AG04449 (cell line): ENCODE measurements around the gene RPL34.

Experiments used
- CTCF ChIA-PET: fragments of 350-600 bp; formaldehyde crosslinking; extraction: SDS; loops from one replicate; lab custom pipeline; 2021; ENCODE audit warnings: antibody characterized with exemption; lab: Yijun Ruan, JAX
- POLR2A ChIA-PET: fragments of 400-600, 350-600 bp; formaldehyde crosslinking; extraction: SDS; loops from one replicate; lab custom pipeline; 2020; ENCODE audit warnings: antibody characterized with exemption, inconsistent platforms; lab: Yijun Ruan, JAX
- DNase-seq: peaks from one replicate; pipeline ENCODE4 v3.0.0-alpha.2; 2010; ENCODE audit warnings: low read depth, low spot score
- H3K4me3 ChIP-seq: 2 replicates; pipeline ENCODE4 v1.5.1; 2011; ENCODE audit warnings: low read depth, mild to moderate bottlenecking, control low read depth, low read length
- CTCF ChIP-seq: IDR thresholded peaks from one replicate; pipeline ENCODE4 v1.5.1; 2011; ENCODE audit warnings: mild to moderate bottlenecking, moderate library complexity, low read length, control low read depth, inconsistent platforms; ENCODE audit not compliant: insufficient read depth; ENCODE audit errors: missing control alignments

Gene RPL34

GRCh38 chr4:108646706-108647105 lies 26.3 kb downstream of the RPL34 start:
- ChIA-PET POLR2A (no interaction called here), CTCF (interaction anchor here (1.3 to 1.4 kb wide), 2 partner anchors 9 to 11 kb away, joined by 3 read pairs; no protein-coding TSS in a partner anchor)
- no peak for DNase-seq
- no peak for TF ChIP-seq CTCF
- no peak overlapping the region for H3K4me3 ChIP-seq

- POLR2A ChIA-PET, result interaction anchor here (0.9 to 1.6 kb wide), 4 partner anchors 15 to 289 kb away, joined by 3 to 9 read pairs (median 4); partner anchors contain the start of gene RPL34
- DNase-seq, result no peak
- H3K4me3 ChIP-seq, result peak overlapping the region; percentile 38
- TF ChIP-seq CTCF, result no peak
- CTCF ChIA-PET, result interaction anchor here (1.0 to 2.5 kb wide), 7 partner anchors 9 to 756 kb away, joined by 3 to 24 read pairs (median 3); no protein-coding TSS in a partner anchor
These were observed 29.5 kb downstream of the RPL34 start for GRCh38 chr4:108649863-108650211.

- TF ChIP-seq CTCF, result peak; percentile 38
- peak within 1 kb of the TSS; percentile 85 for H3K4me3 ChIP-seq
- CTCF ChIA-PET, result interaction anchor here (1.0 to 2.5 kb wide), 8 partner anchors 9 to 755 kb away, joined by 3 to 24 read pairs (median 3); no protein-coding TSS in a partner anchor
- POLR2A ChIA-PET, result interaction anchor here (0.9 to 1.6 kb wide), 4 partner anchors 15 to 290 kb away, joined by 3 to 9 read pairs (median 4); partner anchors contain the start of gene RPL34
- DNase-seq, result peak; percentile 88
These were observed 30.0 kb downstream of the RPL34 start, which contains the start of gene OSTC for GRCh38 chr4:108650212-108651013. TSS of gene OSTC (plus strand) at chr4:108650599. CDS start at chr4:108650656, 57 bp downstream.

GRCh38 chr4:108651014-108651791 lies 30.8 kb downstream of the RPL34 start:
- no peak for TF ChIP-seq CTCF
- CTCF ChIA-PET, result interaction anchor here (1.0 to 2.5 kb wide), 5 partner anchors 11 to 755 kb away, joined by 3 to 24 read pairs (median 4); no protein-coding TSS in a partner anchor
- POLR2A ChIA-PET, result interaction anchor here (1.5 to 1.6 kb wide), 2 partner anchors 31 to 290 kb away, joined by 3 to 9 read pairs; partner anchors contain the start of gene RPL34
- peak overlapping the region; percentile 85 for H3K4me3 ChIP-seq
- no peak for DNase-seq

- H3K4me3 ChIP-seq, result no peak overlapping the region
- no peak for TF ChIP-seq CTCF
- POLR2A ChIA-PET, result no interaction called here
- CTCF ChIA-PET, result interaction anchor here (2.1 kb wide), 1 partner anchor 11 kb away, joined by 6 read pairs; no protein-coding TSS in a partner anchor
- DNase-seq, result no peak
These were observed 42.3 kb downstream of the RPL34 start for GRCh38 chr4:108662629-108663028.
